Suppressor macrophage (primary cell): ENCODE measurements around the gene ECE1.
A peak's percentile ranks its signal among the peaks of the same experiment; 100 is the strongest.

Experiments
- DNase-seq, 4 experiments: peaks; one replicate each; pipeline ENCODE4 v3.0.0-alpha.2; 2020 to 2022

The ECE1 gene

GRCh38 chr1:21325231-21325718, 35.0 kb upstream of the ECE1 start:
- DNase-seq: peak; percentile 63 to 75 (median 74)

GRCh38 chr1:21324368-21325141, 34.3 kb upstream of the ECE1 start:
- peak; percentile 80 to 92 (median 88) for DNase-seq

GRCh38 chr1:21323091-21323490, 32.8 kb upstream of the ECE1 start:
- no peak for DNase-seq

- DNase-seq: peak in 3 of 4 experiments; percentile 27 to 51 (median 50)
These were observed 32.4 kb upstream of the ECE1 start for GRCh38 chr1:21322681-21323016.

- DNase-seq: no peak
These were observed 31.9 kb upstream of the ECE1 start for GRCh38 chr1:21321963-21322680.

- DNase-seq: no peak
These were observed 30.3 kb upstream of the ECE1 start for GRCh38 chr1:21320410-21321108.

GRCh38 chr1:21319447-21320407, 29.5 kb upstream of the ECE1 start:
- no peak for DNase-seq

GRCh38 chr1:21318714-21319159, 28.5 kb upstream of the ECE1 start:
- no peak for DNase-seq

GRCh38 chr1:21318057-21318713, 27.9 kb upstream of the ECE1 start:
- no peak for DNase-seq

- DNase-seq: no peak
These were observed 27.4 kb upstream of the ECE1 start for GRCh38 chr1:21317690-21318043.

GRCh38 chr1:21317035-21317689, 26.9 kb upstream of the ECE1 start:
- DNase-seq: peak; percentile 87 to 94 (median 92)

- no peak for DNase-seq
These were observed 24.6 kb upstream of the ECE1 start for GRCh38 chr1:21314743-21315396.

GRCh38 chr1:21313886-21314721, 23.8 kb upstream of the ECE1 start:
- no peak for DNase-seq

GRCh38 chr1:21313203-21313885, 23.1 kb upstream of the ECE1 start:
- no peak for DNase-seq

- no peak for DNase-seq
These were observed 22.2 kb upstream of the ECE1 start for GRCh38 chr1:21312407-21312992.

GRCh38 chr1:21311016-21311415, 20.8 kb upstream of the ECE1 start:
- DNase-seq: no peak

GRCh38 chr1:21308847-21309652, 18.8 kb upstream of the ECE1 start:
- no peak for DNase-seq

- no peak for DNase-seq
These were observed 18.1 kb upstream of the ECE1 start for GRCh38 chr1:21308330-21308729.
